Fibroblast of skin of right quadriceps (primary cell): Measurements from ENCODE around the gene KCTD15.
"Not testable (repeated sequence)": the region's sequence is repeated elsewhere in the genome, so short reads cannot be mapped to it uniquely, and the experiment has no call there.

ENCODE experiments used
- DNase-seq: peaks from one replicate; pipeline ENCODE4 v3.0.0-alpha.2; 2013

KCTD15 gene

DNA sequence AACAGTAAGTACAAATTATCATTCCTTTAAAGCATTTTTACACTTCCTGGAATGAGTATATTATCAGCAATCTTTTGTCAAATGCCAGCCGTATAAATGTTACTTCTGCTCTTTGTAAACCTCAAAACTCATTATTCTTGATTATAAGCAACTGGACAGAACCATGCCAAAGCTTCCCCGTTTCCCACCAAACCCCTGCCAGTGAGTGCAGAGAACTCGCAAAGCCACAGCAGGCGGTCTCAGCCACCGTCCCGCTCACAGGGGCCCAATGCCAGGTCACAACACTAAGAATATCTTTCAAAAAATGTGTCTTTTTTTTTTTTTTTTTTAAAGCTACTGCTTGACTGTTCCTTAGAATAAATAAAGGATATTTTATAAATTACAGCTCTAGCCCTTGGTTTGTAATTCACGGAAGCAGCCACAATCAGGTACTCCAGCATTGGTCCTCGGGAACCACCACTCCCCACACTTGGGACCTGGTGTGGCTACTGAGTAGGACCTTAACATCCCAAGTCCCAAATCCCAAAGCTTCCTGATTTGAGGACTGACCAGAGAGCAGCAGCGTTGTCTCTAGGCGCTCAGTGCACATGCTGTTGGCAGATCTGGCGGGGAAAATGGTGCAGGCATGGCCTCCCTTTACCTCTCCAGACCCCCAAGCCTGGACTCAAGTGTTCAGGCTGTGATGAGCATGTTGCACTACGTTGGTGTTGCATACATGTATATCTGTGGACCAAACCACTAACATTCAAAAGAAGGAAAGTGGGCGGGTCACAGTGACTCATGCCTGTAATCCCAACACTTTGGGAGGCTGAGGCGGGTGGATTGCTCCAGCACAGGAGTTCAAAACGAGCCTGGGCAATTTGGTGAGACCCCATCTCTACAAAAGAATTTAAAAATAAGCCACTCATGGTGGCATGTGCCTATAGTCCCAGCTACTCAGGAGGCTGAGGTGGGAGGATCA, 19.0 kb downstream of the KCTD15 start:
- DNase-seq = peak; percentile 39

DNA sequence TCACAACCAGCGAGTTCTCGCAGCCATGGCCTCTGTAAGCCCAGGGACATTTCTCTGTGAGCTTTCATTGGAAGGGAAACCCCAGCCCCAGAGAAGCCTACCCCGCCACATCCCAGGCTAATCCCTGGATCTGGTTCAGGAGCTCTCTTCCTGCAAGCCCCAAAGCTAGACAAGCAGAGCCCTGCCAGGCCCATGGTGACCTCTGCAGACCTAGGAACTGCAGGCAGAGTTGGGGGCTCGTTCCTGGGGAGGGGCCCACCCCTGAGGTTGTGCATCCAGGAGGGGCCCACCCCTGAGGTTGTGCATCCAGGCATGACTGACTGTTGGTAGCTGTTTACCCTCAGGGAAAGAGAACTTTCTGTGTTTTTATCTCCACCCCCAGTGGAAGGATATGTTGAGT, 21.7 kb downstream of the KCTD15 start:
- DNase-seq = no peak

DNA sequence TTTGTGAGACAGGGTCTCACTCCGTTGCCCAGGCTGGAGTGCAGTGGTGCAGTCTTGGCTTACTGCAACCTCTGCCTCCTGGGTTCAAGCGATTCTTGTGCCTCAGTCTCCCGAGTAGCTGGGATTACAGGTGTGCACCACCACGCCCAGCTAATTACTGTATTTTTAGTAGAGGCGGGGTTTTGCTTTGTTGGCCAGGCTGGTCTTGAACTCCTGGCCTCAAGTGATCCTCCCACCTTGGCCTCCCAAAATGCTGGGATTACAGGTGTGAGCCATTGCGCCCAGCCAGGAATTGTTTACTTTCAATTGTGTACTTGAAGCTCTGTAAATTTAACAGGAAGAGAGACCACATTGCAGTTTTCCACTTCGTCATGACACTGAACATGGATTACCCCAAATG, 22.4 kb downstream of the KCTD15 start:
- DNase-seq = not testable (repeated sequence)

DNA sequence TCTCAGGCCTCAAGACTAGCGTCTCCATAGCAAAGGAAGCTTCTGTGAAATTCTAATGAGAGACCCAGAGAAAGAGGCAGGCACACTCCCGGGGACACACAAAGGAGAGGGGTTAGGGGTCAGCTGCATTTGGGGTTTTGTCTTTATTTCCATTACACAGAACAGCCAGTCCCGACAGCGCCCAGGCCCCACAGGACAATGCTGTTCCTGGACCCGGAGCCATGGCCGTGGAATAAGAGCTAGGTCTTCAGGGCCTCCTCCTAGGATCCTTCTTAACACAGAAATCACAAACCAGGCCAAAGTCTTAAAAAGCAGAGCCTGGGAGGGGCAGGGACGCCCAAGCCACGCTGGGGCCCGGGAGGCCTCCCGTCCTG, 22.8 kb downstream of the KCTD15 start:
- DNase-seq = no peak

DNA sequence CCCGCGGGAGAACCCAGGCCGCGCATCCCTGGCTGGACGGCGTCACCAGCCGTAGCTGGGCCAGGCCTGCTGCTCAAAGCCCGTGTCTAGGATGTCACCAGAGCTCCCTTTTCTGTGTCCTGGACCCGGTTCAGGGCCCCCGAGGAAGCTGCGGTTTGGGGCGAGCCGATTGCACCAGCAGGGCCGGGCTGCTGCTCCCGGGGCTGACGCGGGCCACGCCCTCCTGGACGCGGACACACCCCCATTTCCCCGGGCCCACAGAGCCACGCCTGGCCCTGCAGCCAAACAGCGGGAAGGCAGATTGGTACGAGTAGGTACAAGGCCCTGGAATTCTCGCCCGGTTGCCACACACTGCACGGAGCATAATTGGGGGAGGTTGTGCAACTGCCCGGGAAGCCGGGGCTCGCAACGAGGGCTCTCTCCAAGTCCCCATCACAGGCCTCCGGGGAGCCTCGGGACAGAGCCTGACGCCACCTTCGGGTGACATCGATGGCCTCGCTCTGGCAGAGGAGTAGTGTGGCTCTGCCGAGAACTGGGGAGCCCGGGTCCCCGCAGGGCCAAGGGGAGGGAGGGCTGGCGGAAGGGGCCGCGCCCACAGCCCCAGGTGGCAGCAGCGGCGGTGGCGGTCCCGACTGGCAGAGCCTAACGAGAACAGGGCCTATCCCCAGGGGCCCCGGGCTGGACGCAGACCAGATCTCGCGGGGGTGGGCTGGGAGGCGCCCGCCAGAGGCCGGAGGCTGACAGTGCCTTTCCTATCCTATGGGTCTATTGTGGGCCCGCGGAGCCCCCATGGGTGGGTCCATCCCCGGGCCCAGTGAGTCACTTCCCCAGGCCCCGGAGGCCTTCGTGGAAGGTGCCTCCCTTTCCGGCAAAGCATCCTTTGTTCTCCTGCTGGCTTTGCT, 23.5 kb downstream of the KCTD15 start:
- DNase-seq = peak; percentile 85

DNA sequence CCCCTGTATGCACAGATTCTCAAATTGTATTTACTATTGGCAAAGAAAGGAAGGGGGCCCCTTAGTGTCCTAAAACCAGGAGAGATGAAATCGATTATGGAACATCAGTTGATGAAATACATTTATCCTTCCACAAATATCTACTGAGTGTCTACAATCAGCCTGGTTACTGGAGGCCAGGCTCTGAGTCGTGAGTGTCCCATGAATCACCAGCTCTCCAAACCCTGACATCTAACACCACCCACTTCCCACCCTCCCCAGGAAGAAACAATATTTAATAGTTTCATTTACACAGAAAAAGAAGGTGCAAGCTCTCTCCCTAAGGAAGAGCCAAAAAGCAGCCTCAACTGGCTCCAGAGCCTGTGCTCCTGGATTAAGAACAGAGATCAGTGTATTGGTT, 25.2 kb downstream of the KCTD15 start:
- DNase-seq = no peak

DNA sequence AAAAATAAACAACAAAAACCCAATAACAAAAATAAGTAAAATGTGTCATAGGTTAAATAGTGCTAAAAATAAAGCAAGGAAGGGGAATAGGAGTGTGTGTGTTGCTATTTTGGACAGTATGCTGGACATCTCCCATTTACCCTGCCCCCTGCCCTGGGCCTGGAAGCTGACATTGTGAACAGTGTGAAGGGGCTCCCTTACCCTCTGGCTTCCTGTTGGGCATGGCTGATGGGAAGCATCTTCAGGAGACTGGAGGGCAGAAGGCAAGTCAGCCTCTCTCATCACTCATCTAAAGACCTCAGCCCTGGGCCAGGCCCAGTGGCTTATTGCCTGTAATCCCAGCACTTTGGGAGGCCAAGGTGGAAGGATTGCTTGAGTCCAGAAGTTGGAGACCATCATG, 26.7 kb downstream of the KCTD15 start:
- DNase-seq = no peak

DNA sequence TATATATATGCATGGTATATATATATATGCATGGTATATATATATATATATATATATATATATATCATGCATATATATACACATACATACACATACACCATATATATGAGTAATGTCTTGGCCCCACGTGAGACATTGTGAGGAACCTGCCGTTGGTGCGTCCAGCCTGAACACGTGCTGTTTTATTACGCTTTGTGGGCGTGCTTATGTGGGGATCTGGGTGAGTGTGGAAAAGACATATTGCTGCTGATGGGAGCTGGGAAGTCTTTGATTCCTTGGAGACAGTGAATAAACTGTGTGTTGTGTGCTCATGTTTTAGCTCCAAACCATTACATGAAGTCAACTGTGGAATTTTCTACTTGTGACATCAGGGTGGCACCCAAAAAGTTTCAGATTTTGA, 28.9 kb downstream of the KCTD15 start:
- no peak for DNase-seq

DNA sequence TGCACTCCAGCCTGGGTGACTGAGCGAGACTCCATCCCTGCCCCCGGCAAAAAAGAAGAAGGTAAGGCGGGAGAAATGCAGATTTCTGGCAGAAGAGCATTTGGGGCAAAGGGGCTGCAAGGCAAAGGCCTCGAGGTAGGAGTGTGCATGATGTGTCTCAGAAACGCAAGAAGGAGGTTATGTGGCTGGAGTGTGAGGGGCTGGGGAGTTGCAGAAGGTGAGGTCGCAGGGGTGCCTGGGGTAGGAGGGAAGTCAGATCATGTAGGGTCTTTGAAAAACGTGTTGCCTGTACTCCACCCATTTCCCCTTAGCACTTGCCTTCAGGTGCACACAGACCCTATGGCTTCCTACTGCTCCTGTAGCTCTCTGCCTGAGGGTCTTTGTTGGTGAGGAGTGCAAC, 29.9 kb downstream of the KCTD15 start:
- DNase-seq = no peak

DNA sequence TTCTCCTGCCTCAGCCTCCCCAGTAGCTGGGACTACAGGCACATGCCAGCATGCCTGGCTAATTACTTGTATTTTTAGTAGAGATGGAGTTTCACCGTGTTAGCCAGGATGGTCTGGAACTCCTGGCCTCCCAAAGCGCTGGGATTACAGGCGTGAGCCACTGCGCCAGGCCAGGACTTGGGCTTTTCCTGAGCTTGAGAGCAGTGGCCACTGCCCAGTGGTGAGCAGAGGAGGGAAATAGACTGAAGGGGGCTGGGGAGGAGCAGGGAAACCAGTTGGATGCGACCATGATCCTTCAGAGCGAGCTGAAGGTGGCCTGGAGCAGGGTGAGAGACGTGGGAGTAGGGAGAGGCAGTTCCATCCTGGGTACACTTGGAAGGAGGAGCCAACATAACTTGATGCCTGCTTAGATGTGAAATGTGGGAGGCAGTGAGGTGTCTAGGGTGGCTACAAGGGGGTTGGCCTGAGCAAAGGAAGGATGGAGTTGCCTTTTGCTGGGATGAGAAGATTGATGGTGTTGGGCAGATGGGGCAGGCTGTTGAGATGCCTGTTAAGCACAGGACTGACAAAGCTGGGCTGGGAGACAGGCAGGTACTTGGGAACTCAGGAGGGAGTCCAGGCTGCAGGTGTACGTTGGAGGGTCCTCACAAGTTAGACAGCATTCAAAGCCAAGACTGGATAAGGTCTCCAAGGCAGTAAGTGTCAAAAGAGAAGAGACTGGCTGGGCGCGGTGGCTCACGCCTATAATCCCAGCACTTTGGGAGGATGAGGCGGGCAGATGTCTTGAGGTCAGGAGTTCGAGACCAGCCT, 31.8 kb downstream of the KCTD15 start:
- DNase-seq = no peak

DNA sequence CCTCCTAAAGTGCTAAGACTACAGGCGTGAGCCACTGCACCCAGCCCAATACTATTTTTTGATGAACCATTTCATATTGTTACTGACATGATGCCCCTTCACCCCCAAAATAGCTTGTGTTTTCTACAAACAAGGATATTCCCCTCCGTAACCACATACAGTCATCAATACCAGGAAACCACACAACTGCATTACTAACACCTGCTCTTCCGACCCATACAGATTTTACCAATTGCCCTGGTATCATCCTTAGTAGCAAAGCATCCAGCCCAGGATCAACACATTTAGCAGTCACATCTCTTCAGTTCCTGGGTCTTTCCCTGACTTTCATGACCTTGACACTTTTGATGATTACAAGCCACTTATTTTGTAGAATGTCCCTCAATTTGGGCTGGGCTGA, 33.6 kb downstream of the KCTD15 start:
- DNase-seq = no peak

DNA sequence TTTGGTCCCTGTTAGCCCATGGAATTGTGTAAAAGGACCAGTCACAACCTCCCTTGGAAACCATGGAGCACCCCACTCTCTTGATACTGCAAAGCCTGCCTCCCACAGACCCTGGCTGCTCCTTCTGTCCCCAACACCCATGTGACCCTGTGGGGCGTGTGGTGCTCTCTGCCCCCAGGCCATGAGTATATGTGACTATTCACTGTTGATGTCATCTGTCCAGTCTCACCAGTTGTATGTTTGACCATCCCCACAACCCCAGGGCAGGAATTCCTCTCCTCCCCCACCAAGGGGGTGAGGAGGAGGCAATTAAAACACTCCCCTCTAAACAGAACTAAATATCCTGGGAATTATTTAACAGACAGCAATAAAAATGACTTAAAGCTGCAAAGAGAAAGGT, 35.2 kb downstream of the KCTD15 start:
- DNase-seq = no peak

DNA sequence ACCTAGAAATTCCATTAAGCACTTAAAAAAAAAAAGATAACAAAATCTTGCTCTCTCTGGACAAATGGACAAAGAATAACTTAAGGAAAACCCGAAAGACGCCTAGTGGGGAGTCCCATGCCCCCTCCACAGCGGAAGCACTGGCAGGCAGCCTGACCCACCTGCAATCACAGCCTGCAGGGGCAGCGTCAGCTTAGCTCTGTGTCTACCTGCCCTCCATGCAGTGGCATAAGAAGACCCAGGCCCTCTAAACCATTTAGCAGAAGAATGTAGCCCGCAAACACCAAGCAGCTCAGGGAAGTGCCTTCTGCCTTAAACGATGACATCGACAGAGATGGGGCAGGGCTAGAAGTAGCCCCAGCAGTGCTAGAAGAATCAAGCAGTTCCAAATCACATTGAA, 36.0 kb downstream of the KCTD15 start:
- DNase-seq = no peak

DNA sequence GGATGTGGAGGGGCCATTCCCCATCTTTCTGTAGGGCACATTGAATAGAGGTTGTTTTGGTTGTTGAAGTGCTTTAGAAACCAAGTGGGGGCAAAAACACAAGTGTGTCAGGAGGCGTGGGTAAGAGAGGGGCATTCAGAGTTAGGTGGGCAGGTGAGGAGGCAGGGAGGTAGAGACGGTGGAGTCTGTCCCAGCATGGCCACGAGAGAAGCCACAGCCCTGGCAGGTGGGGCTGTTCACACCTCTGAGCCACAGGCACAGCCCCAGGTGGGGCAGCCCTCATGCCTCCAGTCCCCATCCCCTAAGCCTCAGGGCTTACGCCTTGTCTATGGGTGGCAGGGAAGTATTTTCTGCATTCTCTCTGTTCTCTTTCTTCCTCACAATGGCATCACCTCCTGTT, 43.7 kb downstream of the KCTD15 start:
- DNase-seq = no peak

DNA sequence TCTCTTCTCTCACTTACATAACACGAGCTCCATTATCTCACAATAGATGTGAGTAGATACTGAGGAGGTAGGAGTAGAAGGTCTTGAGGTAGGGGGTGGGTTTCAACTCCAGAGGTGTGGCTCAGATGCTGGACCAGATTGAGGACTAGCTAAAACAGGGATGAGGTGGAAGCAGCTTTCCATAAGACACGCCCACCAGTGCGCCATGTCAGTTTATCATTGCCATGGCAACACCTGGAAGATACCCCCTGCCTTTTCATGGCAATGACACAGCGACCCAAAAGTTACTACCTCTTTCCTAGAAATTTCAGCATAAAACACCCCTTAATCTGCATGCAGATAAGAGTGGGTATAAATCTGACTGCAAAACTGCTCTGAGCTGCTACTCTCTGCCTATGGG, 44.1 kb downstream of the KCTD15 start:
- no peak for DNase-seq

DNA sequence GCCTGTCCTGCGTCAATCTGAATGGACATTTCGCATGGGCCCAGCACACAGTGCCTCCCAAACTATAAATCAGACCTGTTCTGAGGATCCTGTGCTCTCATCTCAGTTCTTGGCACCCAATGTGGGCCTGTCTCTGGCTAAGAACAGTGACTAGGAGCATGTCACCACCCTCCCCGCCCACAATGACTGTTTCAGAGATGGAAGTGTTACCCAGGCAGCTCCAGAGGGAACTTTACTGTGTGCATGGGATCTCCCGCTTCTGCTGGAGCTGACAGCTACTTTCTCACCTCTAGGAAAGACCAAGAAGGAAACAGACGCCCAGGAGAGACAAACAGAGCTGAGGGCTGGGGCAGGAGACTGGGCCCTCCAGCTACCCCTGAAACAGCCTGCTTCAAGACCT, 45.0 kb downstream of the KCTD15 start:
- DNase-seq = no peak

DNA sequence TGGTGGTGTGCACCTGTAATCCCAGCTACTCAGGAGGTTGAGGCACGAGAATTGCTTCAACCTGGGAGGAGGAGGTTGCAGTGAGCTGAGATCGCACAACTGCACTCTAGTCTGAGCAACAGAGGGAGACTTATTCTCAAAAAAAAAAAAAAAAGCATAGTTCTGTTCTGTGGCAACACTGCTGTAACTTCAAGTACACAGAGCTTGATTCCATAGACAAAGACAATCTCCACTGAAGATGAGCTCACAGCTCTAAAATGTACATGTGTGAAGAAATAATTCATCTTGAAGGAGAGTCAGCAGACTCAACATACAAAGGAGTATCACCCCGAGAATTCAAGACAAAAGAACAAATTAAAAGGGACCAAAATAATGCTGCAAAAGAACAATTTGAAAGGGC, 47.8 kb downstream of the KCTD15 start:
- no peak for DNase-seq

DNA sequence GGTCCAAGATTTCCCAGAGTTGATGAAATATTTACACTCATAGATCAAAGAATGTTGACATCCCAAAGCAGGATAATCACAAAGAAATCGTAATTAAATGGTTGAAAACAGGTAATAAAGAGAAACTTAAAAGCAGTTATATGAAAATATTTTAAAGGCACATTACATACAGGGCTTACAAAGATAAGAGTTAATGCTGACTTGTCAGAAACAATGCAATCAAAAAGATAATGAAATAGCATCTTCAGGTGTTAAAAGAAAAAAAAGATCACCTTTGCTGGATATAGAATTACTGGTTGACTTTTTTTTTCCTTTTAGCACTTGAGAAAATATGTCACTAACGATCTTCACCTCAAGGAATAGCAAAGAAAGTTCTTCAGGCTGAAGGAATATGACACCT, 48.8 kb downstream of the KCTD15 start:
- DNase-seq = no peak

DNA sequence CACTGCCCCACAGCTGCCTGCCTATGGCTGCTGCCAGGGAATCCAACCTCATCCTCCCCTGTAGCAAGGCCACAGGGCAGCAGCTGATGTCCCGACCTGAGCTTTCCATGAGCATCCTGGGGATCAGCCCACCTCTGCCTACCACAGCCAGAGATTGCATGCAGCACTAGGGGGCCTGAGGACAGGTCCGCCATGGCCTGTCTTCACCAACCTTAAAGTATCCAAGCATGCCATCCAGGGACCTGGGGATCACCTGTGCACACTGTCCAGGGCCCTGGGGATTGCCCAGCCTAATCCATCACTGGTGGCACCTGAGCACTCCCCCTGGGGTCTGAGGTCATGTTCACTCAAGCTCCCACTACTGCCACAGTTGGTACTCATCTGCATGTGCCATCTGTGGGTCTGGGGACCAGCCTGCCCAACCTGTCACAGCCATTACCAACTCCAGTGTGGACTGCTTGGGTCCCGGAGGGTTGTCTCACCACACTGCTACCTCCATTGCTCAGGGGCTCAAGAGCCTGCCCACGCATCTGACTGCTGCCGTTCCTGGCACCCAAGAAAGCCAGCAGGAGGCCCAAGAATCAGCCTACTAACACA, 53.0 kb downstream of the KCTD15 start:
- DNase-seq = no peak

DNA sequence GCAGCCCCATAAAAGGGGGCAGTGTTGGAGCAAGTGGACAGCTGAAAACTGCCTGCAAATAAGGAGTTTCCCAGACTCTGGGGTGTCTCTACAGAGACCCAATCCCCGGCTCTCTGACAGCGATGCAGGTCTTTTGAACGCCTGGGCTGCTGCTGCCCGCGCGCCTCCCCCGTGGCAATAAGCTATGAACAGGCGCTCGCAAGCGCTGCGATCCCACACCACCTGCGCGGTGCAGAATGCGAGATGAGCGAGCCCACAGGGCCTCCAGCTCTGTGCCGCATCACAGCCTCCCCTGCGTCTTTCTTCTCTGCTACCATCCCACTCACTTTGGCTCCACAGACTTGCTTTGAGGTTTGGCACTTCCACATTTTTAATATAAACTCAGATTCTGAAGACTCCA, 62.3 kb downstream of the KCTD15 start:
- no peak for DNase-seq

DNA sequence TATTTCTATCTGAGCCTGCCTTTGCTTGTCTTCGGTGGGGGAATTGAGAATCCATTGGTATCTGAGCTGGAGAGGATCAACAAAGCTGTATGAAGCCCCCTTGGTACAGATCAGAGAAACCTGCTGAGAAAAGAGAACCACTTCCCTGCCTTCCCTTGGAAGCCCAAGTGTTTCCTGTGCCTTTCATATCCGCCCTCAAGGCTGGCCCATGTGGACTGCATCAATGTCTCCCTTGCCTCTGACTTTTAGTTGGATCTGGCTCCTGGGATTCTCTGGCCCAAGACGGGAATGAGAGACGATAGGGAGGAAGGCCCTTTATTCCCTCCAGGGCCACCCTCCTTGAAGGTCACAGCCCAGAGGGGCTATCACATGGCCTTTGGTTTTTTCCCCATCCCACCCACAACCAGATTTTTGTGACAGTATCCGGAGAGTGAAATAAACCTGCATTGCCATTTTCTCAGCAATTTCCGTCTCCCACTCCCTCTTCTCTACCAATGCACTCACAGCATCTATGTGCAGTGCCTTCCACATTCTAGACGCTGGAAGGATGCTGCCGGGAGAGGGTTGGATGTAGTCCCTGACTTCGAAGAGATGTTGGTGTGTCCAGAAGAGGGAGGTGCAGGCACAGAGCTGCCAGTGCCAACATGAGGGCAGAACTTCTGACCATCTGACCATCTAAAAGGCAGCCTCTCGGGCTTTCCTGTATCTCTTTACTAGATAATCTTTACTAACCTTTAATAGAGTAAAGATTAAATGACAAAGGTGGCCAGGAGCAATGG, 63.8 kb downstream of the KCTD15 start:
- DNase-seq = no peak

DNA sequence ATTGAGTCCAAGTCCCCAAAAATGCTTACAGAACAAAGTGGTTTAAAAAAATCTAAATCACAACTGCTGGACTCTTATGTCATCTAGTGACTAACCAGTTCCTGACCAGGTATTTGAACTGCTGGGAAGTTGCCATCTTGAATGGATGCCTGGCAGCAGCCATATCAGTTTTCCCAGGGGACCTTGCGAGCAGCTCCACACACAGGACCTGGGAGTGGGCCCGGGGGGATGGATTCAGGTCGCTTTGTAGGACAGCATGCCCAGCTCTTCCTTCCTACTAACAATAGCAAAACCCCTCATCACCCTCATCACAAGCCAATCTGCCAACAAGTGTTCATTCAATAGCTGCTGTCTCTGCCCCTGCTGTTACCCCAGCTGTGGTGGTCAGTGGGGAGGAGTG, 65.3 kb downstream of the KCTD15 start:
- no peak for DNase-seq
